Ramos (cell line): Measurements from ENCODE around the gene ETV6.
"Not testable (repeated sequence)": the region's sequence is repeated elsewhere in the genome, so short reads cannot be mapped to it uniquely, and the experiment has no call there.

Source experiments
- in situ Hi-C: fragments of 300-500 bp; cut with MboI; formaldehyde crosslinking; loops from one replicate; pipeline ENCODE4 v1.14.3; 2022; ENCODE audit warnings: low sequenced_read_pairs; ENCODE audit not compliant: unreplicated experiment

ETV6 gene

GRCh38 chr12:11666131-11667050, 16.9 kb downstream of the ETV6 start:
- in situ Hi-C loops: no loop called here

DNA sequence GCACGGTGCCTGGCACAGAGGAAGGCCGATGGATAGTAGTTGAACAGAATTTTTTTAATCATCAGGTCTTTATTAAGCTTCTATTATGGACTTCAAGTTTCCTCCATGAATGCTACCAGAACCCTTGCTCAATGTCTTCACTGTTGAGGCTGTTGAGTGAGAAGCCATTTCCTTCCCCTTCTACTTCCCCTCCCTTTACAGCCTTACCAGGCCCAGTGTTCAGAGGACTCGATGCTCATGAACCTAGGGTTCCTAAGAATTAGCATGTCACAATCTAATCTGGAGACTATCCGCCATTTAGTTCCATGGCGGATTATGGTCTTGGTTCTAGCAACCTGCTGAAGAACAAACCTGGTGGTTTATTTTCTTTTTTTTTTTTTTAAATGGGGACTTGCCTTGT, 17.7 kb downstream of the ETV6 start:
- in situ Hi-C loops: no loop called here

- in situ Hi-C loops: no loop called here
Measured at GRCh38 chr12:11668611-11669010, 19.1 kb downstream of the ETV6 start.

- in situ Hi-C loops: no loop called here
Measured at GRCh38 chr12:11669348-11669747, 19.9 kb downstream of the ETV6 start.

- in situ Hi-C loops: no loop called here
Measured at GRCh38 chr12:11672256-11673191, 23.1 kb downstream of the ETV6 start.

DNA sequence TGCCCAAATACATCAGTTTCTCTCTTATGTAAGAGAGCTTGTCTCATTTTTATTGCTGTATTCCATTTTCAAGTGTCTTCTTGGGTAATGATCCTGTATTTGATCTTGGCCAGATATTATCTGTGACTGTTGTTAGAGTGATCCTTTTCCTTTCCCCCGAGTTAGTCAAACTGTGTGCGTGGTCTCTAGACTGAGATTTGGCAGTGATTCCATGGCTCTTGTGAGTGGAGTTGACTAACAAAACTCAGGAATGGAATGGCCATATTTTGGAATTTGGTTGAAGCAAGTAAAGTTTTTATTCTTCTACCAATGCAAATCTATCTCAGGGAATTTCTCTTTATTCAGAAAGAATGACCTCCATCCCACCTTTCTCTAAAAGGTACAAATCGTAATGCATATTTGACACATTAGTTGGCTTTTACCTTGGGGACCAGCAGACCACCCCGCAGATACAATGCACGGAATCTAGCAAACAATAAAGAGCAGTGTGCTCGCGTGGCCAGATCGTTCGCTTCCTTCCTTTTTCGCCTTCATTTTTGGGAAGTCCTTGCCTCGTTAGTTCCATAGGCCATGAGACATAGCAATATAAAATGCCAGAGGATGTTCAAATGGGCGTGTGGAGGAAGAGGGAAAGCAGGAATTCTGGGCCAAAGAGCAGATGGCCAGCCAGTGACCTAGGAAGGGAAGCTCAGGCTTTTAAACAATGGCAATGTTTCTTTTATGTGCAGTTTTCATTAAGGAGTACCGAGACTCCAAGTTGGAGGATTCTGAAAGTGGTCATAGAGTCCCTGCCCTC, 24.4 kb downstream of the ETV6 start:
- in situ Hi-C loops: no loop called here

DNA sequence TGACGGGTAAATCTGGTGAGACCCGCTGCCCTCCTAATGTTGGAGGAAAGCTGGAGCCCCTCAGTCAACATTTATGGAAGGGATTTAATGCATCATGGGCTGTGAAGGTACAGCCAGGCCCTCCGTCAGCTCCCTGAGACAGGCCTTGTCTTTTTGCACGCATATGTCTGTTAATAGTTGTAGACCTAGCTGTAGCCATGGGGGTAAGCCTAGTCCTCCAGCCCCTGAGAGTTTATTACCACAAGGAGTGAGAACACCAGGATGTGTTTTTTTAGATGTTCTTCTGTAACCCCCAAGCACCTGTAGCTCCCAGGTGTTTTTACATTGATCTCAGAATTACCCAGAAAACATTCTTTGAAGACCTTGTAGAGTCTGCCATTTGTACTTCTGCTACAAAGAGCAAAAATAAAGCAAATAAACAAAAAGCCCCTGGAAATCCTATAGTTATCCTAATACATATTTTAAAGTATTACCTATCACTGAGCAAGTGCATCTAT, 25.5 kb downstream of the ETV6 start:
- in situ Hi-C loops: no loop called here

- in situ Hi-C loops: no loop called here
Measured at GRCh38 chr12:11676052-11676451, 26.6 kb downstream of the ETV6 start.

- in situ Hi-C loops: no loop called here
Measured at GRCh38 chr12:11677093-11677492, 27.6 kb downstream of the ETV6 start.

DNA sequence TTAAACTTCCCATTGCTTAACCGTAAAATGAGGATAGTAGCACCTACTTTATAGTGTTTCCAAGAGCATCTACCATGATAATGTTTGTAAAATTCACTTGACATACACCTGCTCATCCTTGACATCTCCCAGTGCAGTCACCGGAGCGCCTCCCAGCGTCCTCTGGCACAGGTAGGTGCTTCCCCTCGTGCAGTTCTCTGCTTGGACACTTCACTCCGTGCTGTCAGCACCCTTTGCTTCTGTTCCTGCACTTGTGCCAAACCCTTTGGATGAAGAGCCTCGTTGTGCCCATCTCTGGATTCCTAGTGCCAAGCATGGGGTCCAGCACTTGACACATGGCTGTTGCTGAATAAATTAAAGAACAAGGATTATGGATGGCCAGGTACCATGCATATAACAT, 28.3 kb downstream of the ETV6 start:
- in situ Hi-C loops: no loop called here

GRCh38 chr12:11678781-11679180, 29.3 kb downstream of the ETV6 start:
- in situ Hi-C loops: no loop called here

- in situ Hi-C loops: no loop called here
Measured at GRCh38 chr12:11681207-11681606, 31.7 kb downstream of the ETV6 start.

DNA sequence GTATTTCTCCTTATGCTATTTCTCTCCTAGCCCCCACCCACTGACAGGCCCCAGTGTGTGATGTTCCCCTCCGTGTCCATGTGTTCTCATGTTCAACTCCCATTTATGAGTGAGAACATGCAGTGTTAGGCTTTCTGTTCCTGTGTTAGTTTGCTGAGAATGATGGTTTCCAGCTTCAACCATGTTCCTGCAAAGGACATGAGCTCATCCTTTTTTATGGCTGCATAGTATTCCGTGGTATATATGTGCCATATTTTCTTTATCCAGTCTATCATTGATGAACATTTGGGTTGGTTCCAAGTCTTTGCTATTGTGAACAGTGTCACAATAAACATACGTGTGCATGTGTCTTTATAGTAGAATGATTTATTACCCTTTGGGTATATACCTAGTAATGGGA, 32.2 kb downstream of the ETV6 start:
- in situ Hi-C loops: not testable (repeated sequence)

DNA sequence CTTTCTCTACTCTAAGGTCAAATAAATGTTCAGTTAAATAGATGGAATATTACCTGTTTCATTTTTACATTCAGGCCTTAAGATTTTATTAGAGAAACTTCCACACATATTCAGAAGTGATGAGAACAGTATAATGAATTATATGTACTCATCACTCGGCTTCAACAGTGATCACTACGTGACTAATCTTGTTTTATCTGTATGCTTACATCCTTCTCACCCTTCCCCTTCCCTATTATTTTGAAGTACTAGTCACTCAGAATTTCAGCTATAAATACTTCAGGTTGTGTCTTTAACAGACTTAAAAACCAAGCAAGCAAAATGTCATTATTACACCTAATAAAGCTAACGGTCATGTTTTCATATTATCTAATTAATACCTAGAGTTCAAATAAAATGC, 34.9 kb downstream of the ETV6 start:
- in situ Hi-C loops: no loop called here

DNA sequence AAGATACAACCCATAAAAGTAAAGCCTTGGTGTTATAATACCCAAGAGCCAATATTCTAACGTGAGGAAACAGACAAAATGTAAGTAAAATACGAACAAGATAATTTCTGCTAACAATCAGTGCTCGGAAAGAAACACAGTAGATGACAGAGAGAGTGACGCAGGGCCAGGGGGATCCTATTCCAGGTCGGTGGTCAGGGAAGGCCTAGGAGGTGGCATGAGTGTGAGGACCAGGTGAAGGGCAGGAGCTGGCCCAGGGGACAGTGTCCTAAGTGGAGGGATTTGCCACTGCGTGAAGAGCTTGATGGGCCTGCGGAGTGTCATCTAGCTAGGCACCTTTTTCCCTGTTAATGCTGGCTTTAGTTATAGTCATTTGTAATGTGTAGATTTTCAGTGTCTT, 35.3 kb downstream of the ETV6 start:
- in situ Hi-C loops: no loop called here

- in situ Hi-C loops: no loop called here
Measured at GRCh38 chr12:11685316-11685715, 35.8 kb downstream of the ETV6 start.

GRCh38 chr12:11685716-11686115, 36.2 kb downstream of the ETV6 start:
- in situ Hi-C loops: no loop called here

- in situ Hi-C loops: no loop called here
Measured at GRCh38 chr12:11686120-11686519, 36.6 kb downstream of the ETV6 start.

DNA sequence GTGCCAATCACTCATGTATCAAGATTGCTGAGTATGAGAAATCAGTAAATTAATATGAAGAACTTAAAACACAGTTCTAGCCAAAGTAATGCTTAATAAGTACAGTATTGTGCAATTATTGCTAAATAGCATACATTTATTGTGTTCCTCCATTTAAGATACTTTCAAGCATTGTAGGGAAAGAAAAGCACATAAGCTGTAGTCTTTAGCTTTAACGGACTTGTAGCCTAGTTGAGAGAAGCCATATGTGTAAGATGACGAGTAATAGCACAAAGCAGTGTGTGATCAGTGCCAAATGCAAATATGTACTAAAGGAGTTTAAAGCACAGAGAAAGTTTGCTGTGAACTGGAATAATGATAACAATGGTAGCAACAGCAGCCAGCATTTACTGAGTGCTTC, 38.1 kb downstream of the ETV6 start:
- in situ Hi-C loops: no loop called here

DNA sequence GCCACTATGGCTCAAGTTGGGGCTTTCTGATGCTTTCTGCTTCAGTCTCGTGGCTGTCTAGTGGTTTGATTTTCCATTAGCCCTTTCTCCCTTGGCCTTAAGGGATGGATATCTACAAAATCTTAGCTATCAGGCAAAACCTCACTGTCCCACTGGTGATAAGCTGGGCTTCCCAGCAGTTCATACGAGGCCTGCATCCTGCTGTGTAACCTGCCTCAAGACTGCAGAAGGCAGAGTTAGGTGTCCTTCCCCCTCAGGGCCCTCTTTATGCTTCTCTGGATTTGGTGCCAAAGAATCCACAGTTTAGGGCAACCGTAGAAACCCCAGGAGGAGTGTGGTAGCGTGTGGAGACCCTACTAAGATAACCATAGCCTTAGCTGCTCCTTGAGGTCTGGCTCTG, 38.9 kb downstream of the ETV6 start:
- in situ Hi-C loops: no loop called here
